Muscle layer of colon (tissue), 2 donors: ENCODE results near the gene SSNA1.
A peak's percentile ranks its signal among the peaks of the same experiment; 100 is the strongest.

Experiments used
- H3K27ac ChIP-seq: one replicate; pipeline ENCODE4 v1.7.0; 2013; ENCODE audit warnings: low read depth, mild to moderate bottlenecking, low read length, moderate library complexity
- H3K27me3 ChIP-seq, 2 donors: one replicate each; pipeline ENCODE4 v1.7.0; 2013; ENCODE audit warnings: low read length in 2 of 2, mild to moderate bottlenecking in 2 of 2; ENCODE audit not compliant: insufficient read depth in 2 of 2, control insufficient read depth in 1 of 2
- H3K36me3 ChIP-seq: one replicate; pipeline ENCODE4 v1.7.0; 2013; ENCODE audit warnings: mild to moderate bottlenecking, low read length; ENCODE audit not compliant: insufficient read depth
- H3K4me1 ChIP-seq: one replicate; pipeline ENCODE4 v1.7.0; 2013; ENCODE audit warnings: mild to moderate bottlenecking, low read length; ENCODE audit not compliant: insufficient read depth
- H3K4me3 ChIP-seq, 2 donors: one replicate each; pipeline ENCODE4 v1.7.0; 2013; ENCODE audit warnings: low read length in 2 of 2, low read depth in 1 of 2, mild to moderate bottlenecking in 1 of 2, moderate library complexity in 1 of 2
- H3K9ac ChIP-seq: one replicate; pipeline ENCODE4 v1.7.0; 2013; ENCODE audit warnings: low read length
- H3K9me3 ChIP-seq: one replicate; pipeline ENCODE4 v1.7.0; 2013; ENCODE audit warnings: mild to moderate bottlenecking, low read length
- donor health status: abdominal sarcoma.
- donor health status: Adenocarcinoma of cecum.

Gene SSNA1

GRCh38 chr9:137215196-137215986, 26.9 kb downstream of the SSNA1 start:
- Histone ChIP-seq H3K9me3 (no peaks in the 10 kb centered on the region), H3K4me3 (no peak overlapping the region), H3K4me1 (no peaks in the 10 kb centered on the region), H3K36me3 (no peaks in the 10 kb centered on the region), H3K27ac (no peak overlapping the region), H3K9ac (no peak overlapping the region), H3K27me3 (no peaks in the 10 kb centered on the region)

GRCh38 chr9:137216188-137216965, 27.9 kb downstream of the SSNA1 start:
- no peaks in the 10 kb centered on the region for H3K4me1 ChIP-seq
- no peaks in the 10 kb centered on the region for H3K9me3 ChIP-seq
- no peaks in the 10 kb centered on the region for H3K36me3 ChIP-seq
- H3K27ac ChIP-seq, result no peak overlapping the region
- no peak overlapping the region for H3K9ac ChIP-seq
- no peak overlapping the region for H3K4me3 ChIP-seq
- no peaks in the 10 kb centered on the region for H3K27me3 ChIP-seq

GRCh38 chr9:137217276-137218211, 29.1 kb downstream of the SSNA1 start:
- H3K9me3 ChIP-seq, result no peaks in the 10 kb centered on the region
- H3K9ac ChIP-seq, result no peak overlapping the region
- H3K27me3 ChIP-seq, result no peaks in the 10 kb centered on the region
- no peak overlapping the region for H3K27ac ChIP-seq
- no peaks in the 10 kb centered on the region for H3K36me3 ChIP-seq
- H3K4me1 ChIP-seq, result no peaks in the 10 kb centered on the region
- H3K4me3 ChIP-seq, result no peak overlapping the region

- H3K4me3 ChIP-seq, result no peak overlapping the region
- H3K9ac ChIP-seq, result no peak overlapping the region
Observed at GRCh38 chr9:137218212-137218753, 29.8 kb downstream of the SSNA1 start.

GRCh38 chr9:137218754-137219271, 30.3 kb downstream of the SSNA1 start:
- Histone ChIP-seq H3K27me3 (no peaks in the 10 kb centered on the region), H3K9ac (no peak overlapping the region), H3K4me3 (no peak overlapping the region), H3K9me3 (no peaks in the 10 kb centered on the region), H3K36me3 (no peaks in the 10 kb centered on the region), H3K4me1 (peaks cover under 1% of the 10 kb centered on the region), H3K27ac (no peak overlapping the region)

More at GRCh38 chr9:137218212-137218753, 29.8 kb downstream of the SSNA1 start:
- Histone ChIP-seq H3K27me3 (no peaks in the 10 kb centered on the region), H3K9me3 (no peaks in the 10 kb centered on the region), H3K27ac (no peak overlapping the region), H3K36me3 (no peaks in the 10 kb centered on the region), H3K4me1 (no peaks in the 10 kb centered on the region)

GRCh38 chr9:137219757-137220316, 31.4 kb downstream of the SSNA1 start:
- no peaks in the 10 kb centered on the region for H3K36me3 ChIP-seq
- no peaks in the 10 kb centered on the region for H3K27me3 ChIP-seq
- H3K27ac ChIP-seq, result no peak overlapping the region
- no peak overlapping the region for H3K4me3 ChIP-seq
- no peak overlapping the region for H3K9ac ChIP-seq
- peaks cover 5% of the 10 kb centered on the region for H3K4me1 ChIP-seq
- H3K9me3 ChIP-seq, result no peaks in the 10 kb centered on the region

GRCh38 chr9:137220317-137221094, 32.0 kb downstream of the SSNA1 start:
- H3K27me3 ChIP-seq, result no peaks in the 10 kb centered on the region
- no peaks in the 10 kb centered on the region for H3K9me3 ChIP-seq
- peaks cover 5% of the 10 kb centered on the region for H3K4me1 ChIP-seq
- no peak overlapping the region for H3K4me3 ChIP-seq
- no peaks in the 10 kb centered on the region for H3K36me3 ChIP-seq
- no peak overlapping the region for H3K27ac ChIP-seq
- H3K9ac ChIP-seq, result no peak overlapping the region

- Histone ChIP-seq H3K27me3 (no peaks in the 10 kb centered on the region), H3K4me1 (peaks cover 5% of the 10 kb centered on the region), H3K9me3 (no peaks in the 10 kb centered on the region), H3K27ac (no peak overlapping the region), H3K9ac (no peak overlapping the region), H3K4me3 (no peak overlapping the region), H3K36me3 (no peaks in the 10 kb centered on the region)
Observed at GRCh38 chr9:137221095-137221505, 32.6 kb downstream of the SSNA1 start.

GRCh38 chr9:137221506-137222111, 33.1 kb downstream of the SSNA1 start:
- peak overlapping the region in 1 of 2 donors; percentile 31 for H3K4me3 ChIP-seq
- no peaks in the 10 kb centered on the region for H3K9me3 ChIP-seq
- H3K27ac ChIP-seq, result no peak overlapping the region
- H3K9ac ChIP-seq, result no peak overlapping the region
- no peaks in the 10 kb centered on the region for H3K27me3 ChIP-seq
- H3K36me3 ChIP-seq, result no peaks in the 10 kb centered on the region
- H3K4me1 ChIP-seq, result peaks cover 5% of the 10 kb centered on the region
